Measurements from ENCODE around the gene PARP8.
"Not testable (repeated sequence)": the region's sequence is repeated elsewhere in the genome, so short reads cannot be mapped to it uniquely, and the experiment has no call there.

Gene PARP8, protein sequence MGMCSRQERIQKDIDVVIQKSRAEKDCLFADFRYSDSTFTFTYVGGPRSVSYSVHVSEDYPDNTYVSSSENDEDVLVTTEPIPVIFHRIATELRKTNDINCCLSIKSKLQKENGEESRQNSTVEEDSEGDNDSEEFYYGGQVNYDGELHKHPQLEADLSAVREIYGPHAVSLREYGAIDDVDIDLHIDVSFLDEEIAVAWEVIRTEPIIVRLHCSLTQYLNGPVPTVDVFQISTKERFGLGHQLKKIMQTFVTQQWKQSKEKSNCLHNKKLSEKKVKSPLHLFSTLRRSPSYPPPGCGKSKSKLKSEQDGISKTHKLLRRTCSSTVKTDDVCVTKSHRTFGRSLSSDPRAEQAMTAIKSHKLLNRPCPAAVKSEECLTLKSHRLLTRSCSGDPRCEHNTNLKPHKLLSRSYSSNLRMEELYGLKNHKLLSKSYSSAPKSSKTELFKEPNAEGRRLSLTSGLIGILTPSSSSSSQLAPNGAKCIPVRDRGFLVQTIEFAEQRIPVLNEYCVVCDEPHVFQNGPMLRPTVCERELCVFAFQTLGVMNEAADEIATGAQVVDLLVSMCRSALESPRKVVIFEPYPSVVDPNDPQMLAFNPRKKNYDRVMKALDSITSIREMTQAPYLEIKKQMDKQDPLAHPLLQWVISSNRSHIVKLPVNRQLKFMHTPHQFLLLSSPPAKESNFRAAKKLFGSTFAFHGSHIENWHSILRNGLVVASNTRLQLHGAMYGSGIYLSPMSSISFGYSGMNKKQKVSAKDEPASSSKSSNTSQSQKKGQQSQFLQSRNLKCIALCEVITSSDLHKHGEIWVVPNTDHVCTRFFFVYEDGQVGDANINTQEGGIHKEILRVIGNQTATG

DNA sequence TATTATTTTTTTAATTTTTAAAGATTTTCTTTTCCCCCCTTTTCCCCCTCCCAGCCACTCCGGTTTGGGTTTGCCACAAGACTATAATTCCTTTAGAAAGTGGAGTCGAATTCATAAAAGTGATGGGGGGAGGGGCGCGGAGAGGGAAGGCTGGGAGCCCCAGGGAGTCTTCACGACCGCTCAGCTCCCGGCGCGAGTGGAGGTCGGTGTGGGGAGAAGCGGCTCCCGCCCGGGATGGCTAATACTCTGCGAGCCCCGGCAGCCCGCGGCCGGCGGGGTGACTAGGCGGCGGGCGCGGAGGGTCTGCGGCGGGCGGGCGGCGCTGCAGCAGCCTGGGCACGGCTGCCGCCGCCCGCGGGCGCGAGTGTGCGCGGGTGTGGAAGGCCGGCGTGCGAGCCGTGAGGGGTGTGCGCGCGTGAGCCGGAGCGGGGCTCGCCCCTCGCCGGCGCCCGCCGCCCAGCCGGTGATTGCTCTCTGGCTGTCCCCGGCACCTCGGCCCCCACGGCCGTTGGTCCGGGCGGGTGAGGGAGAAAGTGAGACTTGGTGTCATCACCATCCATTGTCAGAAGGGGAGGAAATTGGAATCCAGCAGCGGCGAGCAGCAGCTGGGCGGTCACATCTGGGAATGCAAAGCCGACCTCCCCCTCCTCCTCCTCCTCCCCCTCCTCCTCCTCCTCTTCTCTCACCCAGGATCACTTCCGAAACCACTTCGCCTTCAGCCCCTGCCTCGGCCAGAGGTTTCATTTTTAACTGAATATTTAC, at the start of gene PARP8:
Gene PARP8, plus strand, starts transcription at position 377 of the 762 bp plus-strand sequence. CDS start 459 bp downstream, outside the sequence.
- peak; percentile 64 for DNase-seq

DNA sequence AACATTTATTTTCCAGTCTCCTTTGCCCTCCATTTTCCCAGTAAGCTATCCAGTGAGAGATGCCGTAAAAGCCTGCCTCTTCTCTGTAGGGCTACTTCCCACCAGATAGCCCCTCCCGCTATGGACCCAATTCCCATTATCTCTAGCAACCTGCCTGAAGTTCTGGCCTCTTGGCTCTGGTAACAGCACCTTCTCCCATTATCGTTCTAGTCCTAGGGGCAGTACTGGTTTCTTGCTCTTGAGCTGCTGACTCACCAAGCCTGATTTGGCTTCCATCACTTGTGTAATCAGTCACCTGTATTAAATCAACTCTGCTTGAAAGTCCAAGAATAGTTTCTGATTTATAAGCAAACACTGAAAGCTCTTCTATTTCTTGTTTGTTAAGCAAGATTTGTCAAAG, 42.8 kb upstream of the PARP8 start:
- DNase-seq, result no peak

DNA sequence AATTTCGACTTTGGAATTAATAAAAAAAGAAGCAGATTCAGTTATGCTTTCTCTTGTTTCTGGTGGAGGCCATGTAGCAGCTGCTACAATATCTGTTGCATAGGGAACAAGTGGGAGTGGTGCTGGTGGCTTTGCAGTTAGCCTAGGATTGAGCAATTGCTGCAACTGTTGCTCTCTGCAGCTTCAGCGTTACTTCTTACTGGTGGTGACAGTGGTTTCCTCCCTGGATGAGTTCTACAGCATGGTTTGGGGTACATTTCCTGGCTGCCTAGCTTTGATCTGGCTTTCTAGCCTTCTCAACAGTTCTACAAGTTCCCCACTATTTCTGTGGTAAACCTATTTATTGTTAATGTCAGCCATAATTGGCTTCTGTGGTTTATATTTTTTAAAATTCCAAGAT, 31.6 kb upstream of the PARP8 start:
- DNase-seq, result peak; percentile 63

DNA sequence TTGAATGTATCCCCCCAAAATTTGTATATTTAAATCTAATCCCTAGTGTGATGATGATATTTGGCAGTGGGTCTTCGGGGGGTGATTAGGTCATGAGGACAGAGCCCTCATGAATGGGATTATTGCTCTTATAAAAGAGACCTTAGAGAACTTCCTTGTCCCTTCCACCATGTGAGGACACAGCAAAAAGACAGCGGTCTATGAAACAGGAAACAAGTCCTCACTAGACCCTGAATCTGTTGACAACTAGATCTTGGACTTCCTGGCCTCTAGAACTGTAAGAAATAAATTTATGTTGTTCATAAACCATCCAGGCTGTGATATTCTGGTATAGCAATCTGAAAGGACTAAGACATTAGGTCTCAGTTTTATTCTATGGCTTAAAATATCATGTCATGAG, 28.9 kb upstream of the PARP8 start:
- peak; percentile 15 for DNase-seq

GRCh38 chr5:50646591-50646990, 19.8 kb upstream of the PARP8 start:
- no peak for DNase-seq

DNA sequence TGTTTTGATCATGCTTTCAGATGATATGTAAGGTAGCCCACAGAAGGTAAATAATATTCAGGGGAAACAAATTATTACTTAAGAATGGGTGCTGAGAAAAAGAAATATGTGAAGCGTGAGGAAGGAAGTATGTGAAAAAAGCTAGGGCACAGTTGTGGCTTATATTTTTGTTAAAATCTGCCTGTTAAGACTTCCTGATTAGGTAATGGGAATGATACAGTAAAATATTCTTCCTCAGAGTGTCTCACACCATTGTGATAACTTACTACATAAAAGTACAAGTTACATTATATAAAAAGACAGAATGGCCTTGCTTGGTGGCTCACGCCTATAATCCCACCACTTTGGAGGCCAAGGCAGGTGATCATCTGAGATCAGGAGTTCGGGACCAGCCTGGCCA, 18.7 kb upstream of the PARP8 start:
- no peak for DNase-seq

DNA sequence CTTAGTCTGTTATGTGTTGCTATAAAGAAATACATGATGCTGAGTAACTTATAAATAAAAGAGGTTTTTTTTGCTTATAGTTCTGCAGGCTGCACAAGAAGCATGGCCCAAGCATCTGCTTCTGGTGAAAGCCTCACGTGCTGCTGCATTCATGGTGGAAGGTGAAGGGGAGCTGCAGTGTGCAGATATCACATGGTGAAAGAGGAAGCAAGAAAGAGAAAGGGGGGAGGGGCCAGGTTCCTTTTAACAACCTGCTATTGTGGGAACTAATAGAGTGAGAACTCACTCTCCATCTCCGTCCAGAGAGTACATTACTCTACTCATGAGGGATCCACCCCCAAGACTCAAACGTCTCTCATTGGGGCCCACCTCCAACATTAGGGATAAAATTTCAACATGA, 12.5 kb upstream of the PARP8 start:
- DNase-seq, result no peak

DNA sequence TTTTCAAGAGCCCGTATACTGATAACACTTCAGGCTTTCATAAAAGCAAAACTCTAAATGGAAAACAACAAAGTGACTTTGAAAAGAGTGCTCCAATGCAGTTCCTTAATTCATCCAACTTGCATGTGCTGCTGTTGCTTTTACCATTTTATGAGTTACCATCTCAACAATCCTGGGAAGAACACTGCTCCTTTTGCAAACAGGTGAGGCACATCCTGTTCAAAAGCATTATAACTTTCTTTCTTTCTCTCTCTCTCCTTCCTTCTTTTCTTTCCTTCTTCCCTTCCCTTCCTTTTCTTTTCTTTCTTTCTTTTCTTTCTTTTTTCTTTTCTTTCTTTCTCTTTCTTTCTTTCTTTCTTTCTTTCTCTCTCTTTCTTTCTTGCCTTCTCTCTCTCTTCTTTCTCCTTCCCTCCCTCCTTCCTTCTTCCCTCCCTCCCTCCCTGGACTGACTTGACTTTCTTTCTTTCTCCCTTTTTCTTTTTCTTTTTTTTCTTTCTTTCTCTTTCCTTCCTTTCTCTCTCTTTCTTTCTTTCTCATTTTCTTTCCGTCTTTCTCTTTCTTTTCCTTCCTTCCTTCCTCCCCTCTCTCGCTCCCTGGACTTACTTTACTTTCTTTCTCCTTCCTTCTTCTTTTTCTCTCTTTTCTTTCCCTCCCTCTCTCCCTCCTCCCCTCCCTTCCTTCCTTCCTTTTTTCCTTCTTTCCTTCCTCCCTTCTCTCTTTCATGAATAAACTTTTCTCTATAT, 11.2 kb upstream of the PARP8 start:
- DNase-seq, result no peak

- no peak for DNase-seq
Measured at GRCh38 chr5:50655810-50656205, 10.6 kb upstream of the PARP8 start.

DNA sequence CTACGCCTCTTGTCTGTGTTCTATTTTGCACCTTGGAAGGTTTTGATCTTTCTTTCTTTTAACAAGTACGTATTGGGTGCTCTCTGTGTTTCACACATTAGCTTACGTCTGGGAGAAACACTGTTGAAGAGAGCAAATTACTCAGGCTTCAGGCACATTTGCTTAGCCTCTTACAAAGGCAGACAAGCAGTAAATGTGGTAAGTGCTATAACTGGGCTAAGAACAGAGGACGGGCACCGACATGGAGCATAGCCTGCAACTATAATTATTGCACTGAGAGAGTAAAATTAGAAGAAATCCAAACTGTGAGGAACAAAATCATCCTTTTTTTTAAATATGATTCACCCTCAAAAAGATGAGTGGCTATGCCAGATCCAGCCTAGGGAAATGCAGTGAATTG, 9.4 kb upstream of the PARP8 start:
- DNase-seq, result no peak

GRCh38 chr5:50658246-50658645, 8.2 kb upstream of the PARP8 start:
- no peak for DNase-seq

- DNase-seq, result no peak
Measured at GRCh38 chr5:50663636-50664035, 2.8 kb upstream of the PARP8 start.

DNA sequence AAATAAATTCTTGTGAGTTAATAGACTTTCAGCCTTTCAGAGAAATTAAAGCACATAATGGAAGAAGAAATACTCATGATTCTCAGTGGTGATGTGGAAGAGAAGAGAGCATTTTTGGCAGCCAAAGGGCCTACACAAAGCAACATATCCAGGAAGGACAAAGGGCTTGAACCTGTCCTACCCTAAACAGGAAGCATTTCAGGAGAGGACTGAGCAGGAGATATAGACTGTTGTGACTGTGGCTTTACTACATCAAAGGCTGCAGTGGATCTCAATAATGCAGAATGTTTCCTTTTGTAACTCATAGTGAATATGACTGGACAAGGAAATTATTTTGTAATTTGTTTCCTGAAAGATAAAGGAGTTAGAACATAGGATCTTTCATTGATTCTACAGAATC, 1.3 kb upstream of the PARP8 start:
- DNase-seq, result no peak

DNA sequence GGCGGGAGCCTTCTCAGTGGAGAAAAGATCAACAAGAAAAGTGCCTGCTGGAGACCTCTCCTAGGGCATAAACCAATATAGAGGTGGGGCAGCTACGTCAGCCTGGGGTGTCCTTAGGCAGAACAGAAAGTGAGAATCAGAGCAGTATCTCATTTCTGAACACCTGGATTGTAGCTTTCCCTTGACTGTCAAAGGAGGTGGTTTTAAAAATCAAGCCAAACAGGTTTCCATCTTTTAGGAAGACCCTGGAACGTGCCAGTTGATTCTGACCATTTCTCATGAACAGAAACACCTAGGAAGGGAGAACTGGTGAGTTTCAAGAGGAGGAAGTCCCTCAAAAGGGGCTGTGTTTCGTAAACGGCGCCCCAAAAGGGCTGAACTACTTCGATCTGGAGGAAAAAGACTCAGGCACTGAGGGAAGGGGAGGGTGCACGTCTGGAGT, 655 bp upstream of the PARP8 start:
- DNase-seq, result peak; percentile 67

GRCh38 chr5:50667023-50667652, 701 bp downstream of the PARP8 start:
- DNase-seq, result no peak

DNA sequence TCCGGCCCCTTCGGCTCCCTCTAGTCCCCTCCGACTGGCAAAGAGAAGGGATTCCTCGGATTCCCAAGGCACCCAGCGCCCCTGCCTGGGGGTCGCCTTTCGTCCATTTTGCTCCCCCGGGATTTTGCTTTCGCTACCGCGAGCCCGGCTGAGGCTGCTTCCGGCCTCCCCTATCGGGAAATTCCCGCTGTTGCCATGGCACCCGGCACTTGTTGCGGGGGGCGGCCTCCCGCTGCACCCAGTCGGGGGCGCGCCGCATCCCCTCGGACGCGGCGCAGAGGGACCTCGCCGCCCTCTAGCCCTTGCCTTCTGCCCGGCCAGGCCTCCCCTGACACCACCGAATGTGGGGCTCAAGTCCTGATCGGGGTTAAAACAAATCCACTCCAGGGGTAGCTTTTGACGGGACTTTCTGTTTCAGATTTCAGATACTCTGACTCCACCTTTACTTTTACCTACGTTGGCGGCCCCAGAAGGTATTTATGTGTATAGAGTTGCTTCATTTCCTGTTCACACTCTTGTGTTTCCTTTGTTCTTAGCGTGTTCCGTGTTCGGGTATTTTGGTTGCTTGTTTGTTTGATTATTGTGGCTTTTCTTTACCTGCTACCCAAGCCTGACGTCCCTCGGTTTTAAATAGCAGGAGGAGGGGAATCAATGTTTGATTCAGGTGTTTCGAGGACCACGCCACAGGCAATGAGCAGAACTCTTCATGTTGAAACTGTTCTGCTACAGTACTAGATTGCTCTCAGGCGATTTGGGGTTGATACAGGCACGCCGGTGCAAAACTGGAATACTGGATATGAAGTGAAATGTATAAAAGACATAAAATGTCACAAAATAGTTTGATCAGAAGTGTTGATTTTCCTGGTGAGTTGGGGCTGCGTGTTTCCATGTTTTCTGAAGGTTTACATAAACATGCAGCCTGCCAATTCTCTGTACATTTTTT, 1.5 kb downstream of the PARP8 start:
- peak; percentile 91 for DNase-seq

GRCh38 chr5:50668636-50669035, 2.2 kb downstream of the PARP8 start:
- not testable (repeated sequence) for DNase-seq

DNA sequence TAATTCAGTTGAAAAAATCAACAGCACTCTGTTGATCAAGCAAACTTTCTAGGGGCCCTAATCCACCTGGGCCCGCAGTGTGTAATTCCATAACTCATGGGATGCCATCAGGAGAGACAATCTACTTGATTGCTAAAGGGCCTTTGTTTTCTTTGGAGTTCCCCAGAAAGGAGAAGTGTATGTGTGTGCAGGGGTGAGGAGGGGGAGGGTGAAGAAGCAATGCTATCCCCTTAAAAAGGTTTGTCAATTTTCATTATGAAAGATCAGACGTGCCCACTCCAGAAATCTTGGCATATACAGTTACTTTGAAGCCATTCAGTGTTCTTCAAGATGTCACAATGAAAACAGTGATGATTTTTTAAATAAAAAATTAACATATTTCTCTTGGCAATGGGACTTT, 6.2 kb downstream of the PARP8 start:
- no peak for DNase-seq

GRCh38 chr5:50673444-50673843, 7.0 kb downstream of the PARP8 start:
- DNase-seq, result not testable (repeated sequence)

DNA sequence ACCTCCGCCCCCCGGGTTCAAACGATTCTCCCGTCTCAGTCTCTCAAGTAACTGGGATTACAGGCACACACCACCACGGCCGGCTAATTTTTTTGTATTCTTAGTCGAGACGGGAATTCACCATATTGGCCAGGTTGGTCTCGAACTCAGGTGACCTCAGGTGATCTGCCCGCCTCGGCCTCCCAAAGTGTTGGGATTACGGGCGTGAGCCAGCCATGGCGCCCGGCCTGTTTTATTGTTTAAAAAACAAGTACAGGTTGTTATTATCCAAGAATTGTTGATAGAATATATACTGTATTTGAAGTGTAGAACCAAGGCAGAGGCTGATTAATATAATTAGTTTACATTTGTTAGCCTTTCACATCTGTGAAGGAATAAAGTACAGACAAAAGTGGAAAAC, 8.9 kb downstream of the PARP8 start:
- no peak for DNase-seq

- DNase-seq, result not testable (repeated sequence)
Measured at GRCh38 chr5:50679554-50679953, 13.1 kb downstream of the PARP8 start.
